Loucy (cell line): Measurements from ENCODE around the gene DHDDS.

Experiments
- CTCF ChIP-seq: fragments of 200-600 bp; sonication (generic); conservative IDR thresholded peaks from 2 replicates; pipeline ENCODE4 v1.5.1; 2014; ENCODE audit warnings: mild to moderate bottlenecking, antibody characterized with exemption, low read length
- EZH2phosphoT487 ChIP-seq: fragments of 200-600 bp; IDR thresholded peaks from 2 replicates; pipeline ENCODE4 v1.6.1; 2018; ENCODE audit warnings: antibody characterized with exemption, mild to moderate bottlenecking, moderate library complexity, borderline replicate concordance

DNA sequence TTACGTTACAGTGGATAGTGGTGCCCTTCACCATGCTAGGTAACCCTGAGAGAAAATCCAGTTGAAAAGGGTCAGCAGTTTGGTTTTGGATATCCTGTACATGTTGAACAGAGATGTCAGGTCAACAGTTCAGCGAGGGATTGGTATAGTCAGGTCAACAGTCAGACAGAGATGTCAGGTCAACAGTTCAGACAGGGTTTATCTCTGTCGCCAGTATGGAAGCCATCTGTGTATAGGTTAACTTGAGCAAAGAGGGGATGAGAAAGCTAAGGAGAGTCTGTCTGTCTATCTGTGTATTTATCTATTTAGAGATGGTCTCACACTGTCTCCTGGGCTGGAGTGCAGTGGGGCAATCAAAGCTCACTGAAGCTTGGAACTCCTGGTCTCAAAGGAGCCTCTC is 17.7 kb downstream of the DHDDS start:
- no peak for TF ChIP-seq CTCF
- no peak for TF ChIP-seq EZH2phosphoT487
